GM12865 (cell line): Measurements from ENCODE around the gene ACOXL.
"Not testable (repeated sequence)": the region's sequence is repeated elsewhere in the genome, so short reads cannot be mapped to it uniquely, and the experiment has no call there.

Source experiments
- DNase-seq: peaks from one replicate; pipeline ENCODE4 v3.0.0; 2010; ENCODE audit warnings: low read depth
- H3K4me3 ChIP-seq: 2 replicates; pipeline ENCODE4 v1.5.1; 2011; ENCODE audit warnings: mild to moderate bottlenecking, low read depth, low read length, control low read depth
- TF ChIP-seq, protein P1 (sequence below): IDR thresholded peaks from 2 replicates; pipeline ENCODE4 v1.5.1; 2011; ENCODE audit warnings: low read length, control low read depth, low read depth, inconsistent platforms; ENCODE audit not compliant: insufficient read depth; ENCODE audit errors: missing control alignments

ACOXL gene

DNA sequence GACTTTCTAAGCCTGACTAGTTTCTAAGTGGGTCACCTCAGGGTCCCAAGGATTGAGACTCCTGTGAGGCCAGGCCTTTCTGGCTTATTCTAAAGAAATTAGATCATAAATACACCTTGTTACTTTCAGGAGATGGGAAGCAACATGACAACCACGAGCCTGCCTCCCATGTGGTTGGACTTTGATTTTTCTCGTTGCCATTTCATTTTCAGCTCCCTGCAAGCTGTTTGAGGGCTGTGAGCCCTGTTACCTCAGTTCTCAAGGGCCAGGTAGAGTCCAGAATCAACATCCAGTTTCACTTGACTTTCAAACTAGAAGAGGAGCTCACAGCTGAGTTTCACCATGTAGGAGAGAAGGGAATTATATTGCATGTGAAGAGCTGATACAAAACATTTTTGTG, 228.6 kb downstream of the ACOXL start:
- H3K4me3 ChIP-seq = no peak overlapping the region
- TF ChIP-seq, protein P1, sequence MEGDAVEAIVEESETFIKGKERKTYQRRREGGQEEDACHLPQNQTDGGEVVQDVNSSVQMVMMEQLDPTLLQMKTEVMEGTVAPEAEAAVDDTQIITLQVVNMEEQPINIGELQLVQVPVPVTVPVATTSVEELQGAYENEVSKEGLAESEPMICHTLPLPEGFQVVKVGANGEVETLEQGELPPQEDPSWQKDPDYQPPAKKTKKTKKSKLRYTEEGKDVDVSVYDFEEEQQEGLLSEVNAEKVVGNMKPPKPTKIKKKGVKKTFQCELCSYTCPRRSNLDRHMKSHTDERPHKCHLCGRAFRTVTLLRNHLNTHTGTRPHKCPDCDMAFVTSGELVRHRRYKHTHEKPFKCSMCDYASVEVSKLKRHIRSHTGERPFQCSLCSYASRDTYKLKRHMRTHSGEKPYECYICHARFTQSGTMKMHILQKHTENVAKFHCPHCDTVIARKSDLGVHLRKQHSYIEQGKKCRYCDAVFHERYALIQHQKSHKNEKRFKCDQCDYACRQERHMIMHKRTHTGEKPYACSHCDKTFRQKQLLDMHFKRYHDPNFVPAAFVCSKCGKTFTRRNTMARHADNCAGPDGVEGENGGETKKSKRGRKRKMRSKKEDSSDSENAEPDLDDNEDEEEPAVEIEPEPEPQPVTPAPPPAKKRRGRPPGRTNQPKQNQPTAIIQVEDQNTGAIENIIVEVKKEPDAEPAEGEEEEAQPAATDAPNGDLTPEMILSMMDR = no peak
- no peak for DNase-seq

GRCh38 chr2:110961643-110962042, 229.3 kb downstream of the ACOXL start:
- not testable (repeated sequence) for H3K4me3 ChIP-seq, DNase-seq

GRCh38 chr2:110969696-110970095, 237.3 kb downstream of the ACOXL start:
- TF ChIP-seq, protein P1 = no peak
- DNase-seq = no peak
- H3K4me3 ChIP-seq = no peak overlapping the region

- no peak overlapping the region for H3K4me3 ChIP-seq
- TF ChIP-seq, protein P1 = no peak
- DNase-seq = no peak
Measured at GRCh38 chr2:110970201-110970600, 237.8 kb downstream of the ACOXL start.

GRCh38 chr2:110971811-110972210, 239.4 kb downstream of the ACOXL start:
- TF ChIP-seq, protein P1 = no peak
- no peak overlapping the region for H3K4me3 ChIP-seq
- no peak for DNase-seq

- no peak overlapping the region for H3K4me3 ChIP-seq
- TF ChIP-seq, protein P1 = no peak
- DNase-seq = no peak
Measured at GRCh38 chr2:110973262-110973661, 240.9 kb downstream of the ACOXL start.

DNA sequence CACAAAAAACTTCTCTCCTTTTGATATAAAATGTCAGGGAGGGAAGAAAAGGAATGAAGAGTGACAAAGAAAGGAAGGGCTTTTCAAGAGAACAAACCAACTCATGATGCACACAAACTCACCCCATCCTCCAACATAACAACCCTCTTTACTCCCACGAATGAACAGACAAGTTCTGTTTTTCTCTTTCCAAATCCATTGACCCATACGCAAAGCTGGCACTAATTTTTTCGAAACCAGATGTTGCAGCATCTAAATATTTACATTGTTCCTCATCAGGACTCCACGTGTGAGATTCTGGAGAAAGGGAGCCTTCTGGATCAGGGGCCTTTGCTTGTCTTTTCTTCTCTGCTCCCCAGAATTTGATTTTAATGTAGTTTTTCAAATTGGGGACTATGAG, 245.0 kb downstream of the ACOXL start:
- TF ChIP-seq, protein P1 = no peak
- no peak for DNase-seq
- H3K4me3 ChIP-seq = no peak overlapping the region
